ENCODE results near the gene NCCRP1.

DNA sequence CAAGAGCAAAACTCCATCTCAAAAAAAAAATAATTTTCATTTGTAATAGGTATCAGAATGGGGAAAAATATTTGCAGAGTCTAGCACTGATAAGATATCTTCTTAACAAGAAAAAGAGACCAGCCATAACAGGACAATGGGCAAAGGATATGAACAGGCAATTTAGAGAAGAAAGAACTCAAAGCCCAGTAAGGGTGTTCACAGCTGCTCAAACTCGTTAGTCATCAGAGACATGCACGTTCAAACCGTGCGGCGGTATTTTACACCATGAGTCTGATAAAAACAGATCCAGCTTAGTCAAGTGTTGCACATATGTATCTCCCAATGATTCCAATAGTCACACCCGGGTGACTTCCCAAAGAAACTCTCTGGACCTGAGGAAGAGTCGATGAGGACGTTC is 13.7 kb upstream of the NCCRP1 start:
- TF ChIP-seq JUN (IDR thresholded peaks at IDR 0.05; ENCODE audit: borderline replicate concordance, insufficient read depth, insufficient read length, low read depth) (no peak), CTCF (IDR thresholded peaks at IDR 0.05; ENCODE audit: extremely low read depth in 1 of 2, insufficient read depth in 1 of 2, low read depth in 1 of 2, low read length in 2 of 2) (no peak), EZH2 (IDR thresholded peaks at IDR 0.05; ENCODE audit: borderline replicate concordance, low read depth, low read length, severe bottlenecking) (no peak), POLR2A (IDR thresholded peaks at IDR 0.05; ENCODE audit: low read depth, low read length) (no peak)
